HS-27A (cell line): ENCODE results near the gene HS3ST3B1.

Source experiments
- DNase-seq: peaks from one replicate; pipeline ENCODE4 v3.0.0-alpha.2; 2012; ENCODE audit warnings: low read depth, missing footprints

HS3ST3B1 gene

GRCh38 chr17:14321476-14321949, 20.6 kb downstream of the HS3ST3B1 start:
- no peak for DNase-seq

GRCh38 chr17:14321980-14322776, 21.3 kb downstream of the HS3ST3B1 start:
- no peak for DNase-seq

GRCh38 chr17:14323522-14323981, 22.7 kb downstream of the HS3ST3B1 start:
- no peak for DNase-seq

GRCh38 chr17:14325618-14326167, 24.8 kb downstream of the HS3ST3B1 start:
- DNase-seq = no peak

GRCh38 chr17:14329900-14330491, 29.1 kb downstream of the HS3ST3B1 start:
- no peak for DNase-seq

GRCh38 chr17:14330492-14330962, 29.6 kb downstream of the HS3ST3B1 start:
- no peak for DNase-seq

GRCh38 chr17:14331225-14331981, 30.5 kb downstream of the HS3ST3B1 start:
- DNase-seq = no peak

- DNase-seq = no peak
Observed at GRCh38 chr17:14331982-14332298, 31.1 kb downstream of the HS3ST3B1 start.

GRCh38 chr17:14332331-14332730, 31.4 kb downstream of the HS3ST3B1 start:
- DNase-seq = no peak

GRCh38 chr17:14333506-14333905, 32.6 kb downstream of the HS3ST3B1 start:
- no peak for DNase-seq

GRCh38 chr17:14334276-14334840, 33.5 kb downstream of the HS3ST3B1 start:
- DNase-seq = no peak

GRCh38 chr17:14334919-14335318, 34.0 kb downstream of the HS3ST3B1 start:
- DNase-seq = no peak

GRCh38 chr17:14336418-14336817, 35.5 kb downstream of the HS3ST3B1 start:
- DNase-seq = no peak

- no peak for DNase-seq
Observed at GRCh38 chr17:14337596-14338079, 36.8 kb downstream of the HS3ST3B1 start.

GRCh38 chr17:14340857-14341754, 40.2 kb downstream of the HS3ST3B1 start:
- DNase-seq = no peak

GRCh38 chr17:14341866-14342265, 41.0 kb downstream of the HS3ST3B1 start:
- no peak for DNase-seq

- no peak for DNase-seq
Observed at GRCh38 chr17:14346801-14347200, 45.9 kb downstream of the HS3ST3B1 start.

GRCh38 chr17:14351493-14351892, 50.6 kb downstream of the HS3ST3B1 start:
- no peak for DNase-seq

GRCh38 chr17:14352136-14352535, 51.3 kb downstream of the HS3ST3B1 start:
- no peak for DNase-seq

- DNase-seq = no peak
Observed at GRCh38 chr17:14353861-14354474, 53.1 kb downstream of the HS3ST3B1 start.
